Activated CD4-positive, CD25-positive, alpha-beta regulatory T cell (primary cell): ENCODE measurements around the gene HDAC2.

Source experiments
- DNase-seq, 4 experiments: peaks; one replicate each; lab custom pipeline; 2025; lab: John Stamatoyannopoulos, UW

HDAC2 gene

GRCh38 chr6:113909224-113909856, 61.6 kb downstream of the HDAC2 start:
- no peak for DNase-seq

- DNase-seq, result no peak
Measured at GRCh38 chr6:113908801-113909200, 62.1 kb downstream of the HDAC2 start.

GRCh38 chr6:113907102-113907815, 63.7 kb downstream of the HDAC2 start:
- no peak for DNase-seq

- no peak for DNase-seq
Measured at GRCh38 chr6:113903666-113904330, 67.2 kb downstream of the HDAC2 start.

- no peak for DNase-seq
Measured at GRCh38 chr6:113901482-113901881, 69.5 kb downstream of the HDAC2 start.

GRCh38 chr6:113894712-113895674, 76.0 kb downstream of the HDAC2 start:
- DNase-seq, result no peak

- DNase-seq, result no peak
Measured at GRCh38 chr6:113893866-113894265, 77.1 kb downstream of the HDAC2 start.

- DNase-seq, result no peak
Measured at GRCh38 chr6:113893451-113893850, 77.5 kb downstream of the HDAC2 start.

- DNase-seq, result no peak
Measured at GRCh38 chr6:113888956-113889630, 81.9 kb downstream of the HDAC2 start.

- DNase-seq, result no peak
Measured at GRCh38 chr6:113888493-113888892, 82.5 kb downstream of the HDAC2 start.

GRCh38 chr6:113886512-113886911, 84.4 kb downstream of the HDAC2 start:
- no peak for DNase-seq

GRCh38 chr6:113884011-113884410, 86.9 kb downstream of the HDAC2 start:
- DNase-seq, result no peak
